Activated CD4-positive, alpha-beta T cell treated with anti-CD3 and anti-CD28 coated beads, Interleukin-2, amount 50 U/mL, for 48 hours (primary cell): ENCODE results near the gene RRN3.
"Not testable (repeated sequence)": the region's sequence is repeated elsewhere in the genome, so short reads cannot be mapped to it uniquely, and the experiment has no call there.

Experiments
- DNase-seq, 2 experiments: peaks; one replicate each; pipeline ENCODE4 v3.0.0-alpha.2; 2020

Gene RRN3

GRCh38 chr16:15099366-15099909, 5.4 kb upstream of the RRN3 start:
- not testable (repeated sequence) for DNase-seq

GRCh38 chr16:15096583-15096972, 2.5 kb upstream of the RRN3 start:
- not testable (repeated sequence) for DNase-seq

- DNase-seq: not testable (repeated sequence)
These were observed 509 bp downstream of the RRN3 start for GRCh38 chr16:15093571-15093954.

GRCh38 chr16:15090663-15091269, 3.3 kb downstream of the RRN3 start:
- not testable (repeated sequence) for DNase-seq

- not testable (repeated sequence) for DNase-seq
These were observed 11.3 kb downstream of the RRN3 start for GRCh38 chr16:15082788-15083187.

- not testable (repeated sequence) for DNase-seq
These were observed 13.2 kb downstream of the RRN3 start for GRCh38 chr16:15080883-15081282.

GRCh38 chr16:15076161-15076560, 17.9 kb downstream of the RRN3 start:
- not testable (repeated sequence) for DNase-seq

GRCh38 chr16:15073101-15073500, 21.0 kb downstream of the RRN3 start:
- no peak for DNase-seq

- not testable (repeated sequence) for DNase-seq
These were observed 21.9 kb downstream of the RRN3 start for GRCh38 chr16:15071916-15072769.

GRCh38 chr16:15071013-15071412, 23.1 kb downstream of the RRN3 start:
- not testable (repeated sequence) for DNase-seq

GRCh38 chr16:15066690-15067089, 27.4 kb downstream of the RRN3 start:
- DNase-seq: not testable (repeated sequence)

- not testable (repeated sequence) for DNase-seq
These were observed 28.1 kb downstream of the RRN3 start for GRCh38 chr16:15065961-15066360.

GRCh38 chr16:15062085-15062810, 31.8 kb downstream of the RRN3 start:
- DNase-seq: not testable (repeated sequence)

GRCh38 chr16:15059324-15059723, 34.7 kb downstream of the RRN3 start:
- no peak for DNase-seq

- DNase-seq: no peak
These were observed 36.2 kb downstream of the RRN3 start for GRCh38 chr16:15057681-15058417.

- DNase-seq: peak; percentile 58 to 66
These were observed 38.7 kb downstream of the RRN3 start for GRCh38 chr16:15055141-15056053.

GRCh38 chr16:15054357-15055140, 39.5 kb downstream of the RRN3 start:
- no peak for DNase-seq

GRCh38 chr16:15053904-15054303, 40.2 kb downstream of the RRN3 start:
- no peak for DNase-seq

- no peak for DNase-seq
These were observed 41.2 kb downstream of the RRN3 start for GRCh38 chr16:15052747-15053476.
